AG20443 (cell line): ENCODE measurements around the gene TUBGCP6.
"Not testable (repeated sequence)": the region's sequence is repeated elsewhere in the genome, so short reads cannot be mapped to it uniquely, and the experiment has no call there.

Experiments used
- DNase-seq: peaks from one replicate; pipeline ENCODE4 v3.0.0; 2012; ENCODE audit warnings: low spot score, mixed read lengths

Gene TUBGCP6

GRCh38 chr22:50210378-50211139, 34.3 kb downstream of the TUBGCP6 start:
- no peak for DNase-seq

GRCh38 chr22:50209893-50210292, 34.9 kb downstream of the TUBGCP6 start:
- DNase-seq: peak; percentile 88

- DNase-seq: no peak
Measured at GRCh38 chr22:50208939-50209892, 35.6 kb downstream of the TUBGCP6 start.

GRCh38 chr22:50208430-50208938, 36.3 kb downstream of the TUBGCP6 start:
- no peak for DNase-seq

GRCh38 chr22:50207383-50208140, 37.3 kb downstream of the TUBGCP6 start:
- no peak for DNase-seq

- DNase-seq: peak; percentile 87
Measured at GRCh38 chr22:50206599-50206998, 38.2 kb downstream of the TUBGCP6 start.

GRCh38 chr22:50205781-50206569, 38.8 kb downstream of the TUBGCP6 start:
- DNase-seq: no peak

- DNase-seq: not testable (repeated sequence)
Measured at GRCh38 chr22:50204998-50205397, 39.8 kb downstream of the TUBGCP6 start.

- DNase-seq: no peak
Measured at GRCh38 chr22:50204571-50204970, 40.3 kb downstream of the TUBGCP6 start.

GRCh38 chr22:50203288-50203687, 41.5 kb downstream of the TUBGCP6 start:
- no peak for DNase-seq

GRCh38 chr22:50202130-50202666, 42.6 kb downstream of the TUBGCP6 start:
- DNase-seq: no peak

- peak; percentile 66 for DNase-seq
Measured at GRCh38 chr22:50201191-50202129, 43.4 kb downstream of the TUBGCP6 start.

- DNase-seq: peak; percentile 99
Measured at GRCh38 chr22:50200461-50201190, 44.2 kb downstream of the TUBGCP6 start, which contains the start of gene SELENOO. Gene SELENOO, plus strand, starts transcription at chr22:50201011. Its CDS starts 26 bp downstream, at chr22:50201037.

GRCh38 chr22:50199829-50200460, 44.9 kb downstream of the TUBGCP6 start:
- peak; percentile 45 for DNase-seq

- DNase-seq: no peak
Measured at GRCh38 chr22:50199251-50199721, 45.5 kb downstream of the TUBGCP6 start.

GRCh38 chr22:50198624-50199017, 46.2 kb downstream of the TUBGCP6 start:
- DNase-seq: no peak

GRCh38 chr22:50197856-50198623, 46.8 kb downstream of the TUBGCP6 start:
- no peak for DNase-seq
